H1 (cell line): Measurements from ENCODE around the gene RAP2C. TPM values are rescaled to one million over a fixed set of nuclear protein-coding genes. Genes with fewer than 3 reads are reported as not detected.

ENCODE experiments used
- CTCF ChIA-PET: fragments of 300-600 bp; sonication (Branson Sonifier 250); formaldehyde crosslinking; loops from one replicate; lab custom pipeline; 2021; ENCODE audit not compliant: partially characterized antibody; lab: Charles Lee
- POLR2A ChIA-PET: fragments of 300-600 bp; sonication (Branson Sonifier 250); formaldehyde crosslinking; loops from one replicate; lab custom pipeline; 2021; ENCODE audit warnings: inconsistent platforms; ENCODE audit not compliant: partially characterized antibody; lab: Charles Lee
- DNase-seq, 2 experiments: peaks; one replicate each; pipeline versions ENCODE4 v3.0.0 to v3.0.0-alpha.2; 2010 to 2022; ENCODE audit warnings: low spot score in 2 of 2, low read depth in 1 of 2, mixed read lengths in 1 of 2
- FAIRE-seq: peaks from 2 replicates; lab custom pipeline; 2011; peaks lifted over from hg19 to GRCh38; lab: Jason Lieb, UNC
- H2AFZ ChIP-seq: 2 replicates; pipeline ENCODE4 v1.8.1; 2012; ENCODE audit warnings: low read length, inconsistent platforms
- H2AK5ac ChIP-seq: 2 replicates; pipeline ENCODE4 v1.6.1; 2013; ENCODE audit warnings: low read depth, low read length
- H2BK120ac ChIP-seq: replicated peaks from 2 replicates; pipeline ENCODE3; 2013; ENCODE audit warnings: low read depth, low read length, inconsistent platforms
- H2BK12ac ChIP-seq: 2 replicates; pipeline ENCODE4 v1.6.1; 2013; ENCODE audit warnings: low read depth, low read length
- H2BK15ac ChIP-seq: 2 replicates; pipeline ENCODE4 v1.6.1; 2013; ENCODE audit warnings: low read length
- H2BK20ac ChIP-seq: 2 replicates; pipeline ENCODE4 v1.6.1; 2013; ENCODE audit warnings: low read length
- H2BK5ac ChIP-seq: 2 replicates; pipeline ENCODE4 v1.6.1; 2013; ENCODE audit warnings: low read depth, low read length
- H3K14ac ChIP-seq: 2 replicates; pipeline ENCODE4 v1.6.1; 2013; ENCODE audit warnings: inconsistent platforms; ENCODE audit not compliant: insufficient read length
- H3K18ac ChIP-seq: 2 replicates; pipeline ENCODE4 v1.6.1; 2013; ENCODE audit warnings: low read length; ENCODE audit errors: extremely low read depth
- H3K23ac ChIP-seq: 2 replicates; pipeline ENCODE4 v1.6.1; 2013; ENCODE audit warnings: inconsistent platforms; ENCODE audit not compliant: insufficient read length
- H3K23me2 ChIP-seq: 2 replicates; pipeline ENCODE4 v1.6.1; 2013; ENCODE audit warnings: low read depth, low read length
- H3K27ac ChIP-seq: 2 replicates; pipeline ENCODE4 v1.6.1; 2011; ENCODE audit warnings: low read depth, low read length, inconsistent platforms
- H3K27me3 ChIP-seq, 4 experiments: replicated peaks in 1 of 4; 1 replicate in 1 of 4; 2 replicates in 3 of 4; pipeline versions ENCODE4 v1.6.1 to v1.8.1; 2011 to 2013; ENCODE audit warnings: low read length in 3 of 4, mild to moderate bottlenecking in 3 of 4, inconsistent platforms in 2 of 4, mixed read lengths in 2 of 4, moderate library complexity in 1 of 4; ENCODE audit not compliant: control insufficient read depth in 3 of 4, insufficient read depth in 3 of 4; ENCODE audit errors: extremely low read depth in 1 of 4
- H3K36me3 ChIP-seq, 4 experiments: 2 replicates each; pipeline versions ENCODE4 v1.6.1 to v1.8.1; 2011 to 2013; ENCODE audit warnings: mild to moderate bottlenecking in 4 of 4, low read length in 3 of 4, moderate library complexity in 2 of 4, control low read depth in 1 of 4, inconsistent platforms in 1 of 4; ENCODE audit not compliant: insufficient read depth in 4 of 4, control insufficient read depth in 2 of 4
- H3K4ac ChIP-seq: replicated peaks from 2 replicates; pipeline ENCODE3; 2013; ENCODE audit warnings: low read length, low read depth, mixed read lengths, inconsistent platforms; ENCODE audit not compliant: insufficient read length
- H3K4me1 ChIP-seq, 4 experiments: replicated peaks in 1 of 4; 1 replicate in 1 of 4; 2 replicates in 3 of 4; pipeline versions ENCODE4 v1.6.1 to v1.8.1; 2011 to 2013; ENCODE audit warnings: low read length in 3 of 4, inconsistent platforms in 2 of 4, mixed read lengths in 1 of 4; ENCODE audit not compliant: insufficient read depth in 4 of 4, control insufficient read depth in 3 of 4
- H3K4me2 ChIP-seq, 2 experiments: 2 replicates each; pipeline versions ENCODE4 v1.6.1 to v1.8.1; 2011 to 2013; ENCODE audit warnings: low read depth in 2 of 2, low read length in 2 of 2, control low read depth in 1 of 2, inconsistent platforms in 1 of 2, mild to moderate bottlenecking in 1 of 2; ENCODE audit not compliant: insufficient read depth in 1 of 2
- H3K4me3 ChIP-seq, 4 experiments: fragments of 200-600, 300-600 bp in 1 of 4; sonication (generic), shearing (Covaris generic), sonication (Bioruptor Twin) in 1 of 4; 2 replicates each; pipeline versions ENCODE4 v1.5.1 to v1.8.1; 2011 to 2016; ENCODE audit warnings: low read length in 4 of 4, low read depth in 3 of 4, control low read depth in 2 of 4, inconsistent platforms in 2 of 4, mild to moderate bottlenecking in 2 of 4, mixed read lengths in 1 of 4, moderate library complexity in 1 of 4; ENCODE audit not compliant: insufficient read depth in 2 of 4; ENCODE audit errors: extremely low read depth in 1 of 4
- H3K56ac ChIP-seq: replicated peaks from 2 replicates; pipeline ENCODE3; 2013; ENCODE audit warnings: low read depth, mild to moderate bottlenecking, mixed read lengths, low read length, inconsistent platforms; ENCODE audit not compliant: insufficient read length
- H3K79me1 ChIP-seq: 2 replicates; pipeline ENCODE4 v1.6.1; 2013; ENCODE audit warnings: low read depth, low read length, control low read depth
- H3K79me2 ChIP-seq, 2 experiments: 2 replicates each; pipeline versions ENCODE4 v1.6.1 to v1.8.1; 2012 to 2013; ENCODE audit warnings: low read length in 2 of 2, mild to moderate bottlenecking in 2 of 2, inconsistent platforms in 1 of 2; ENCODE audit not compliant: insufficient read depth in 2 of 2, control insufficient read depth in 1 of 2
- H3K9ac ChIP-seq, 4 experiments: replicated peaks in 1 of 4; 1 replicate in 1 of 4; 2 replicates in 3 of 4; pipeline versions ENCODE4 v1.6.1 to v1.8.1; 2011 to 2013; ENCODE audit warnings: low read depth in 3 of 4, low read length in 3 of 4, control low read depth in 2 of 4, mild to moderate bottlenecking in 2 of 4, moderate library complexity in 2 of 4, inconsistent platforms in 1 of 4; ENCODE audit errors: extremely low read depth in 1 of 4
- H3K9me3 ChIP-seq, 2 experiments: 2 replicates each; pipeline versions ENCODE4 v1.6.1 to v1.8.1; 2012 to 2013; ENCODE audit warnings: mild to moderate bottlenecking in 2 of 2, moderate library complexity in 2 of 2, control low read depth in 1 of 2, inconsistent platforms in 1 of 2, low read depth in 1 of 2, low read length in 1 of 2, mixed read lengths in 1 of 2; ENCODE audit not compliant: insufficient read depth in 2 of 2
- H4K20me1 ChIP-seq, 2 experiments: replicated peaks in 1 of 2; 2 replicates each; pipeline versions ENCODE3 to v1.8.1; 2011 to 2013; ENCODE audit warnings: inconsistent platforms in 2 of 2, low read length in 2 of 2, mild to moderate bottlenecking in 1 of 2; ENCODE audit not compliant: insufficient read depth in 2 of 2, control insufficient read depth in 1 of 2
- H4K5ac ChIP-seq: 2 replicates; pipeline ENCODE4 v1.6.1; 2013; ENCODE audit warnings: low read length, low read depth, mixed read lengths, inconsistent platforms; ENCODE audit not compliant: insufficient read length
- H4K8ac ChIP-seq: 2 replicates; pipeline ENCODE4 v1.8.0; 2013; ENCODE audit warnings: mild to moderate bottlenecking, moderate library complexity, low read length, inconsistent platforms; ENCODE audit not compliant: insufficient read depth; ENCODE audit errors: extremely low read depth
- H4K91ac ChIP-seq: replicated peaks from 2 replicates; pipeline ENCODE3; 2013; ENCODE audit warnings: low read length, mixed read lengths, inconsistent platforms; ENCODE audit not compliant: insufficient read length
- ATF2 ChIP-seq: IDR thresholded peaks from 2 replicates; pipeline ENCODE4 v1.6.1; 2012; ENCODE audit warnings: low read length, inconsistent platforms
- GTF2F1 ChIP-seq: IDR thresholded peaks from 2 replicates; pipeline ENCODE4 v1.6.1; 2012; ENCODE audit warnings: low read depth, low read length, improper control_type of control experiment, borderline replicate concordance
- HDAC6 ChIP-seq: IDR thresholded peaks from one replicate; pipeline ENCODE4 v1.7.1; 2012; ENCODE audit warnings: low read depth, mild to moderate bottlenecking, inconsistent platforms, low read length, moderate library complexity
- KDM5A ChIP-seq: fragments of 200-600 bp; IDR thresholded peaks from 2 replicates; pipeline ENCODE4 v1.7.1; 2012; ENCODE audit warnings: mild to moderate bottlenecking, low read length, inconsistent platforms, mixed read lengths
- POU5F1 ChIP-seq: IDR thresholded peaks from 2 replicates; pipeline ENCODE4 v1.6.1; 2011; ENCODE audit warnings: low read depth, mild to moderate bottlenecking, low read length, moderate library complexity
- RBBP5 ChIP-seq: IDR thresholded peaks from 2 replicates; pipeline ENCODE4 v1.7.1; 2012; ENCODE audit warnings: low read depth, mild to moderate bottlenecking, inconsistent platforms, low read length, moderate library complexity, borderline replicate concordance
- SP1 ChIP-seq: IDR thresholded peaks from 2 replicates; pipeline ENCODE4 v1.6.1; 2011; ENCODE audit warnings: low read depth, low read length
- SP2 ChIP-seq: IDR thresholded peaks from 2 replicates; pipeline ENCODE4 v1.6.1; 2012; ENCODE audit warnings: mild to moderate bottlenecking, low read length, inconsistent platforms
- WGBS, 2 experiments: shearing (Covaris generic) in 1 of 2; methylation state at CpG; one replicate each; pipeline versions ENCODE4 v1.1.6 to v1.1.7; 2013 to 2015; ENCODE audit warnings: low lambda C conversion rate in 2 of 2, mixed read lengths in 2 of 2, inconsistent platforms in 1 of 2, low coverage in 1 of 2, missing lambda C conversion rate in 1 of 2; ENCODE audit not compliant: insufficient replicate concordance in 2 of 2, insufficient coverage in 1 of 2, insufficient read length in 1 of 2; ENCODE audit errors: extremely low coverage in 1 of 2, missing lambda C conversion rate in 1 of 2; 5-methylcytosine and 5-hydroxymethylcytosine counted together
- polyA plus RNA-seq, 7 experiments: library from polyadenylated mRNA; depleted of rRNA in 3 of 7; stranded (reverse) in 5 of 7; unstranded in 2 of 7; fragments of >200 nt in 5 of 7; fragments of 200-250 nt in 2 of 7; gene quantifications; 1 replicate in 5 of 7; 2 replicates in 1 of 7; 4 replicates in 1 of 7; pipeline versions ENCODE4 v1.2.1 to v1.2.3, GENCODE V29; 2011 to 2013; ENCODE audit warnings: missing spikeins in 2 of 7, mixed read lengths in 2 of 7
- total RNA-seq: library from RNA; stranded (reverse); fragmentation: NEBNext Ultra II Directional; extraction: Animal tissue kit (Norgen Biotek cat#: 25700); gene quantifications from 2 replicates; pipeline ENCODE4 v1.2.1, GENCODE V29; 2021

Gene RAP2C
- total and polyA plus RNA-seq, 2 of the 8 experiments (the other 6 are each of a cell fraction or from before 2014, with no cell fraction given) = 4.7 to 20.5 TPM

GRCh38 chrX:132236121-132236520 lies 16.9 kb upstream of the RAP2C start:
- no peak overlapping the region for H3K4me3 ChIP-seq
- no peak overlapping the region for H3K23ac ChIP-seq
- H3K4me2 ChIP-seq = no peak overlapping the region
- H2BK120ac ChIP-seq = no peak overlapping the region
- H3K23me2 ChIP-seq = no peaks in the 10 kb centered on the region
- H2AFZ ChIP-seq = no peak overlapping the region
- H2BK12ac ChIP-seq = no peak overlapping the region
- no peaks in the 10 kb centered on the region for H4K20me1 ChIP-seq
- H2BK5ac ChIP-seq = no peak overlapping the region
- ChIA-PET POLR2A (no interaction called here), CTCF (no interaction called here)
- H3K56ac ChIP-seq = no peak overlapping the region
- no peak overlapping the region for H2BK15ac ChIP-seq
- no peak overlapping the region for H2BK20ac ChIP-seq
- FAIRE-seq (no peak), DNase-seq (no peak)
- no peaks in the 10 kb centered on the region for H3K79me1 ChIP-seq
- H3K36me3 ChIP-seq = no peaks in the 10 kb centered on the region
- H4K8ac ChIP-seq = no peak overlapping the region
- H3K4me1 ChIP-seq = no peaks in the 10 kb centered on the region
- WGBS, 2 experiments = 83% methylated on average over 5 of the region's 5 CpGs; no CpG with 5 or more reads in 1 of the 2 experiments
- H3K9ac ChIP-seq = no peak overlapping the region
- no peak overlapping the region for H4K91ac ChIP-seq
- no peaks in the 10 kb centered on the region for H3K79me2 ChIP-seq
- H3K9me3 ChIP-seq = no peaks in the 10 kb centered on the region
- no peak overlapping the region for H3K14ac ChIP-seq
- no peak overlapping the region for H3K4ac ChIP-seq
- H3K27ac ChIP-seq = no peak overlapping the region
- no peak overlapping the region for H2AK5ac ChIP-seq
- no peak overlapping the region for H4K5ac ChIP-seq
- no peak overlapping the region for H3K18ac ChIP-seq
- no peaks in the 10 kb centered on the region for H3K27me3 ChIP-seq
- TF ChIP-seq ATF2 = no peak
- no peak for TF ChIP-seq SP1
- TF ChIP-seq GTF2F1 = no peak
- no peak for TF ChIP-seq KDM5A
- no peak for TF ChIP-seq HDAC6
- no peak for TF ChIP-seq SP2
- TF ChIP-seq POU5F1 = no peak
- no peak for TF ChIP-seq RBBP5
